ENCODE measurements around the gene EIF2B4. TPM values are rescaled to one million over a fixed set of nuclear protein-coding genes. Genes with fewer than 3 reads are reported as not detected.

The EIF2B4 gene
- total and polyA plus RNA-seq, 9 of the 15 experiments (the other 6 are each of a cell fraction or from before 2014, with no cell fraction given), result 29.7 to 80.3 (median 58.9) TPM

DNA sequence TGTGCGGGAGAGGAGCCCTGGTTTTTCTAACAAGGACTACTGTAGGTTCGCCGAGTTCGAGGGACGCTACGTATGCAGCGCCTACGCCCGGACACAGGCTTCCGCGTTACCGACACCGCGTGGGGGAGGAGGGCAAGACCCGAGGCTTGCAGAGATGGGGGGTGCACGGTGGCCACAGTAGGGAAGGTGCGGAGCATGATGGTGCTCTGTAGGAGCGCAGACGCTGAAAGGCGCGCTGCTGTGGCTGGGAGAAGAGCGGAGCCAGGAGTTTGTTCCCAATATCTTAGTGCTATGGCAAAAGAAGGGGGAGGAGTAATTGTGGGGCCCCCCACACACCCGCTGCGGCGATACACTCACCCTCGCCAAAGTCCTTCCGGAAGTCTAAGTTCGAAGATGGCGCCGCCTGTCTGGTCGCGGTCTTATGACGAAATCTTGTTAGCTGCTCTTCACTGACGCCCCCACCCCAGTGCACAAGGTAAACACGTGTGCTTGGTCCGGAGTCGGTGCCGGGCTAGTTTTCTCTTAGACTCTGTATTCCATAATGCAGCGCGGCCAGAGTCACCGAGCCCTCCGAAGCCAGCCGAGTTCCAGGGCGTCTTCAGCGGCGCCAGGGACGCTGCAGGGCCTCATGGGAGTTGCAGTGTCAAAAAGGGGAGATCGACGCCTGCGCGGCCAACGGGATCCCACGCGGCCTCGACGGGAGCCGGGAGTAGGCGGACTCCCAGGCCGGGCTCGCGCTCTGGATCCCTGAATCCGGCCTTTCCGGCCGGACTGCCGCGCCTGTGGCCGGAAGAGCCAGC, 13.6 kb downstream of the EIF2B4 start, which contains the start of gene GTF3C2 (continued):
- TF ChIP-seq HNRNPK (IDR thresholded peaks at IDR 0.05; ENCODE audit: low read depth, low read length, poor library complexity, severe bottlenecking), result no peak
- no peak for TF ChIP-seq RBM34 (IDR thresholded peaks at IDR 0.05; ENCODE audit: borderline replicate concordance, insufficient read depth, low read length)
- no peak for TF ChIP-seq ATF2 (CRISPR knock-in tag; IDR thresholded peaks at IDR 0.05)
- TF ChIP-seq, protein P1, sequence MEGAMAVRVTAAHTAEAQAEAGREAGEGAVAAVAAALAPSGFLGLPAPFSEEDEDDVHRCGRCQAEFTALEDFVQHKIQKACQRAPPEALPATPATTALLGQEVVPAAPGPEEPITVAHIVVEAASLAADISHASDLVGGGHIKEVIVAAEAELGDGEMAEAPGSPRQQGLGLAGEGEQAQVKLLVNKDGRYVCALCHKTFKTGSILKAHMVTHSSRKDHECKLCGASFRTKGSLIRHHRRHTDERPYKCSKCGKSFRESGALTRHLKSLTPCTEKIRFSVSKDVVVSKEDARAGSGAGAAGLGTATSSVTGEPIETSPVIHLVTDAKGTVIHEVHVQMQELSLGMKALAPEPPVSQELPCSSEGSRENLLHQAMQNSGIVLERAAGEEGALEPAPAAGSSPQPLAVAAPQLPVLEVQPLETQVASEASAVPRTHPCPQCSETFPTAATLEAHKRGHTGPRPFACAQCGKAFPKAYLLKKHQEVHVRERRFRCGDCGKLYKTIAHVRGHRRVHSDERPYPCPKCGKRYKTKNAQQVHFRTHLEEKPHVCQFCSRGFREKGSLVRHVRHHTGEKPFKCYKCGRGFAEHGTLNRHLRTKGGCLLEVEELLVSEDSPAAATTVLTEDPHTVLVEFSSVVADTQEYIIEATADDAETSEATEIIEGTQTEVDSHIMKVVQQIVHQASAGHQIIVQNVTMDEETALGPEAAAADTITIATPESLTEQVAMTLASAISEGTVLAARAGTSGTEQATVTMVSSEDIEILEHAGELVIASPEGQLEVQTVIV (CRISPR knock-in tag; IDR thresholded peaks at IDR 0.05; ENCODE audit: borderline replicate concordance), result no peak
- no peak for TF ChIP-seq CEBPZ (IDR thresholded peaks at IDR 0.05; ENCODE audit: borderline replicate concordance, low read depth, low read length)
- no peak; the same call in 1 of the 2 replicates for TF ChIP-seq ZNF583 (CRISPR knock-in tag; IDR thresholded peaks at IDR 0.05)
- no peak for TF ChIP-seq ZNF146 (CRISPR knock-in tag; IDR thresholded peaks at IDR 0.05; ENCODE audit: unreplicated experiment)
- peak; percentile 82 for TF ChIP-seq SIN3B (IDR thresholded peaks at IDR 0.05; ENCODE audit: low read depth)
- TF ChIP-seq PKNOX1 (IDR thresholded peaks at IDR 0.05), result peak; percentile 68
- TF ChIP-seq ZBTB17 (CRISPR knock-in tag; IDR thresholded peaks at IDR 0.05), result peak; percentile 72
- no peak for TF ChIP-seq TSC22D4 (tag; IDR thresholded peaks at IDR 0.05)
- no peak for TF ChIP-seq TAL1 (IDR thresholded peaks at IDR 0.05)
- no peak for TF ChIP-seq GATA2 (CRISPR knock-in tag; IDR thresholded peaks at IDR 0.05)
- no peak; the same call in 1 of the 2 replicates for TF ChIP-seq STAT5A (IDR thresholded peaks at IDR 0.05; ENCODE audit: borderline replicate concordance, low read length)
- TF ChIP-seq POU5F1 (IDR thresholded peaks at IDR 0.05; ENCODE audit: borderline replicate concordance, low read depth, low read length, partially characterized antibody), result peak; percentile 10
- TF ChIP-seq PML (IDR thresholded peaks at IDR 0.05; ENCODE audit: low read length), result peak; percentile 28; the same call in 1 of the 2 replicates
- peak; percentile 95; the same call in 1 of the 2 replicates for TF ChIP-seq GTF2E2 (tag; IDR thresholded peaks at IDR 0.05)
- TF ChIP-seq HDGF (IDR thresholded peaks at IDR 0.05), result no peak

Measured in K562 (cell line).